H9 (cell line): Measurements from ENCODE around the gene HAUS1. TPM values are rescaled to one million over a fixed set of nuclear protein-coding genes. Genes with fewer than 3 reads are reported as not detected.
A peak's percentile ranks its signal among the peaks of the same experiment; 100 is the strongest.

ENCODE experiments used
- DNase-seq: peaks from one replicate; pipeline ENCODE4 v3.0.0-alpha.2; 2017
- H2AFZ ChIP-seq: one replicate; pipeline ENCODE4 v1.6.1; 2013; ENCODE audit warnings: mild to moderate bottlenecking, low read length, control low read depth, moderate library complexity
- H2AK5ac ChIP-seq: 2 replicates; pipeline ENCODE4 v1.6.1; 2013; ENCODE audit warnings: low read length, control low read depth, mixed read lengths; ENCODE audit not compliant: insufficient read length
- H2BK120ac ChIP-seq: one replicate; pipeline ENCODE4 v1.6.1; 2013; ENCODE audit warnings: low read depth, mild to moderate bottlenecking, low read length, control low read depth, inconsistent platforms; ENCODE audit not compliant: poor library complexity, severe bottlenecking
- H2BK12ac ChIP-seq: 2 replicates; pipeline ENCODE4 v1.6.1; 2013; ENCODE audit warnings: low read length, control low read depth, mixed read lengths, low read depth; ENCODE audit not compliant: insufficient read length
- H2BK15ac ChIP-seq: 2 replicates; pipeline ENCODE4 v1.6.1; 2013; ENCODE audit warnings: low read depth, low read length, control low read depth
- H2BK20ac ChIP-seq: one replicate; pipeline ENCODE4 v1.6.1; 2013; ENCODE audit warnings: low read depth, mild to moderate bottlenecking, low read length, control low read depth, inconsistent platforms; ENCODE audit not compliant: poor library complexity, severe bottlenecking
- H2BK5ac ChIP-seq: 2 replicates; pipeline ENCODE4 v1.6.1; 2013; ENCODE audit warnings: low read length, control low read depth, mixed read lengths; ENCODE audit not compliant: insufficient read length
- H3K14ac ChIP-seq: 2 replicates; pipeline ENCODE4 v1.6.1; 2013; ENCODE audit warnings: low read length, control low read depth; ENCODE audit not compliant: insufficient read depth
- H3K18ac ChIP-seq: 2 replicates; pipeline ENCODE4 v1.6.1; 2013; ENCODE audit warnings: low read depth, mild to moderate bottlenecking, mixed read lengths, low read length, control low read depth; ENCODE audit not compliant: insufficient read length
- H3K23ac ChIP-seq: 2 replicates; pipeline ENCODE4 v1.6.1; 2013; ENCODE audit warnings: low read length, control low read depth, mixed read lengths, low read depth; ENCODE audit not compliant: insufficient read length
- H3K23me2 ChIP-seq: 2 replicates; pipeline ENCODE4 v1.6.1; 2013; ENCODE audit warnings: low read depth, mild to moderate bottlenecking, mixed read lengths, low read length, control low read depth; ENCODE audit not compliant: insufficient read length, poor library complexity, severe bottlenecking
- H3K27ac ChIP-seq: 2 replicates; pipeline ENCODE4 v1.5.1; 2013; ENCODE audit warnings: low read length, control low read depth, mixed read lengths, low read depth; ENCODE audit not compliant: insufficient read length
- H3K27me3 ChIP-seq: 2 replicates; pipeline ENCODE4 v1.6.1; 2013; ENCODE audit warnings: low read length, control low read depth, inconsistent platforms; ENCODE audit not compliant: insufficient read depth
- H3K4ac ChIP-seq: 2 replicates; pipeline ENCODE4 v1.6.1; 2013; ENCODE audit warnings: low read depth, mild to moderate bottlenecking, control low read depth, inconsistent platforms, low read length, moderate library complexity
- H3K4me1 ChIP-seq: 2 replicates; pipeline ENCODE4 v1.6.1; 2013; ENCODE audit warnings: low read length, control low read depth, inconsistent platforms; ENCODE audit not compliant: insufficient read depth
- H3K4me2 ChIP-seq: 2 replicates; pipeline ENCODE4 v1.6.1; 2013; ENCODE audit warnings: low read length, control low read depth, mixed read lengths; ENCODE audit not compliant: insufficient read length, insufficient read depth
- H3K56ac ChIP-seq: 2 replicates; pipeline ENCODE4 v1.6.1; 2013; ENCODE audit warnings: low read depth, mild to moderate bottlenecking, mixed read lengths, low read length, control low read depth; ENCODE audit not compliant: insufficient read length
- H3K79me1 ChIP-seq: 2 replicates; pipeline ENCODE4 v1.6.1; 2013; ENCODE audit warnings: low read depth, mild to moderate bottlenecking, moderate library complexity, low read length, control low read depth, inconsistent platforms; ENCODE audit not compliant: insufficient read depth, poor library complexity, severe bottlenecking
- H3K79me2 ChIP-seq: 2 replicates; pipeline ENCODE4 v1.6.1; 2013; ENCODE audit warnings: low read length, control low read depth, inconsistent platforms; ENCODE audit not compliant: insufficient read depth
- H3K9ac ChIP-seq: 2 replicates; pipeline ENCODE4 v1.6.1; 2013; ENCODE audit warnings: low read length, control low read depth, mixed read lengths; ENCODE audit not compliant: insufficient read length; ENCODE audit errors: extremely low read depth
- H3K9me3 ChIP-seq: one replicate; pipeline ENCODE4 v1.6.1; 2013; ENCODE audit warnings: low read depth, low read length, inconsistent platforms; ENCODE audit not compliant: control insufficient read depth
- H3T11ph ChIP-seq: one replicate; pipeline ENCODE4 v1.6.1; 2013; ENCODE audit warnings: mild to moderate bottlenecking, low read length, control low read depth, inconsistent platforms
- H4K20me1 ChIP-seq: one replicate; pipeline ENCODE4 v1.6.1; 2013; ENCODE audit not compliant: control insufficient read depth, insufficient read length, insufficient read depth
- H4K5ac ChIP-seq: 2 replicates; pipeline ENCODE4 v1.6.1; 2013; ENCODE audit warnings: low read depth, mild to moderate bottlenecking, mixed read lengths, low read length, control low read depth; ENCODE audit not compliant: insufficient read length
- H4K8ac ChIP-seq: replicated peaks from 2 replicates; pipeline ENCODE4 v1.6.1; 2013; ENCODE audit warnings: low read length, control low read depth, mixed read lengths, low read depth; ENCODE audit not compliant: insufficient read length
- H4K91ac ChIP-seq: 2 replicates; pipeline ENCODE4 v1.6.1; 2013; ENCODE audit warnings: low read depth, mild to moderate bottlenecking, moderate library complexity, mixed read lengths, low read length, control low read depth; ENCODE audit not compliant: insufficient read length
- H3K27ac Mint-ChIP-seq, 3 experiments: 2 replicates in 2 of 3; 3 replicates in 1 of 3; pipeline ENCODE4 v1.8.0; 2020 to 2021; ENCODE audit warnings: mixed read lengths in 3 of 3, mild to moderate bottlenecking in 1 of 3, moderate library complexity in 1 of 3
- H3K27me3 Mint-ChIP-seq: 2 replicates; pipeline ENCODE4 v1.8.0; 2021; ENCODE audit warnings: low read depth, mild to moderate bottlenecking, moderate library complexity, mixed read lengths
- H3K36me3 Mint-ChIP-seq, 3 experiments: 2 replicates in 2 of 3; 3 replicates in 1 of 3; pipeline ENCODE4 v1.8.0; 2020 to 2021; ENCODE audit warnings: low read depth in 3 of 3, mixed read lengths in 3 of 3; ENCODE audit not compliant: insufficient read depth in 1 of 3
- H3K4me1 Mint-ChIP-seq, 2 experiments: 2 replicates each; pipeline ENCODE4 v1.8.0; 2020; ENCODE audit warnings: mixed read lengths in 2 of 2
- H3K4me3 Mint-ChIP-seq, 2 experiments: 2 replicates in 1 of 2; 3 replicates in 1 of 2; pipeline ENCODE4 v1.8.0; 2020 to 2021; ENCODE audit warnings: mild to moderate bottlenecking in 2 of 2, mixed read lengths in 2 of 2, moderate library complexity in 1 of 2
- H3K9me3 Mint-ChIP-seq, 2 experiments: 2 replicates in 1 of 2; 3 replicates in 1 of 2; pipeline ENCODE4 v1.8.0; 2020; ENCODE audit warnings: mild to moderate bottlenecking in 2 of 2, mixed read lengths in 2 of 2, moderate library complexity in 1 of 2
- WGBS: extraction: QIAGEN DNeasy Blood & Tissue Kit; methylation state at CpG from one replicate; pipeline ENCODE4 v1.1.7; 2013; ENCODE audit warnings: missing lambda C conversion rate, low lambda C conversion rate, mixed read lengths; ENCODE audit not compliant: insufficient read length; ENCODE audit errors: extremely low coverage; 5-methylcytosine and 5-hydroxymethylcytosine counted together
- total RNA-seq: library from RNA; stranded (reverse); gene quantifications from 2 replicates; pipeline ENCODE4 v1.2.1, GENCODE V29; 2021
- TF ChIP-seq, protein P1 (sequence below): fragments of 200-600 bp; sonication (generic); conservative IDR thresholded peaks from 3 replicates; pipeline ENCODE4 v1.8.0; 2021; ENCODE audit warnings: antibody characterized with exemption, mild to moderate bottlenecking

The HAUS1 gene
- total RNA-seq, 1 experiment from 2014 or later, result 87.0 TPM

GRCh38 chr18:46098616-46098933 lies 5.6 kb upstream of the HAUS1 start:
- Histone ChIP-seq H3K9ac (peak overlapping the region; percentile 44), H3K56ac (no peak overlapping the region), H3K18ac (peak overlapping the region; percentile 41), H2BK5ac (no peak overlapping the region), H3K23ac (no peak overlapping the region), H4K91ac (no peak overlapping the region), H3K4me2 (peak overlapping the region; percentile 96), H2AFZ (peak overlapping the region; percentile 74), H2BK20ac (no peak overlapping the region), H2BK120ac (peak overlapping the region; percentile 64), H3K4ac (no peak overlapping the region), H4K8ac (no peak overlapping the region), H3K79me1 (no peaks in the 10 kb centered on the region), H3K79me2 (peaks cover 21% of the 10 kb centered on the region; the same call in 1 of the 2 replicates), H2BK15ac (no peak overlapping the region), H3T11ph (no peak overlapping the region), H3K4me1 (no peaks in the 10 kb centered on the region), H2BK12ac (no peak overlapping the region), H3K23me2 (peaks cover 3% of the 10 kb centered on the region), H4K5ac (no peak overlapping the region), H3K14ac (peak overlapping the region; percentile 69), H2AK5ac (no peak overlapping the region), H3K9me3 (no peaks in the 10 kb centered on the region), H4K20me1 (no peaks in the 10 kb centered on the region), H3K27me3 (no peaks in the 10 kb centered on the region), H3K27ac (no peak overlapping the region)
- H3K27me3 Mint-ChIP-seq, result no peaks in the 10 kb centered on the region
- H3K4me1 Mint-ChIP-seq, result peaks cover 17 to 21% of the 10 kb centered on the region in 2 experiments
- peak overlapping the region; percentile 95 to 99 for H3K4me3 Mint-ChIP-seq
- TF ChIP-seq, protein P1, sequence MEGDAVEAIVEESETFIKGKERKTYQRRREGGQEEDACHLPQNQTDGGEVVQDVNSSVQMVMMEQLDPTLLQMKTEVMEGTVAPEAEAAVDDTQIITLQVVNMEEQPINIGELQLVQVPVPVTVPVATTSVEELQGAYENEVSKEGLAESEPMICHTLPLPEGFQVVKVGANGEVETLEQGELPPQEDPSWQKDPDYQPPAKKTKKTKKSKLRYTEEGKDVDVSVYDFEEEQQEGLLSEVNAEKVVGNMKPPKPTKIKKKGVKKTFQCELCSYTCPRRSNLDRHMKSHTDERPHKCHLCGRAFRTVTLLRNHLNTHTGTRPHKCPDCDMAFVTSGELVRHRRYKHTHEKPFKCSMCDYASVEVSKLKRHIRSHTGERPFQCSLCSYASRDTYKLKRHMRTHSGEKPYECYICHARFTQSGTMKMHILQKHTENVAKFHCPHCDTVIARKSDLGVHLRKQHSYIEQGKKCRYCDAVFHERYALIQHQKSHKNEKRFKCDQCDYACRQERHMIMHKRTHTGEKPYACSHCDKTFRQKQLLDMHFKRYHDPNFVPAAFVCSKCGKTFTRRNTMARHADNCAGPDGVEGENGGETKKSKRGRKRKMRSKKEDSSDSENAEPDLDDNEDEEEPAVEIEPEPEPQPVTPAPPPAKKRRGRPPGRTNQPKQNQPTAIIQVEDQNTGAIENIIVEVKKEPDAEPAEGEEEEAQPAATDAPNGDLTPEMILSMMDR, result no peak
- DNase-seq, result no peak
- WGBS, result no CpG with 5 or more reads among the region's 16 CpGs
- H3K36me3 Mint-ChIP-seq, result peaks cover 17 to 31% (median 22%) of the 10 kb centered on the region in 3 experiments; a peak in 6 of 7 replicates
- H3K27ac Mint-ChIP-seq, result peak overlapping the region; percentile 94 to 98 (median 98)
- no peaks in the 10 kb centered on the region for H3K9me3 Mint-ChIP-seq
